ENCODE results near the gene TATDN2.
A peak's percentile ranks its signal among the peaks of the same experiment; 100 is the strongest.

TATDN2 gene

DNA sequence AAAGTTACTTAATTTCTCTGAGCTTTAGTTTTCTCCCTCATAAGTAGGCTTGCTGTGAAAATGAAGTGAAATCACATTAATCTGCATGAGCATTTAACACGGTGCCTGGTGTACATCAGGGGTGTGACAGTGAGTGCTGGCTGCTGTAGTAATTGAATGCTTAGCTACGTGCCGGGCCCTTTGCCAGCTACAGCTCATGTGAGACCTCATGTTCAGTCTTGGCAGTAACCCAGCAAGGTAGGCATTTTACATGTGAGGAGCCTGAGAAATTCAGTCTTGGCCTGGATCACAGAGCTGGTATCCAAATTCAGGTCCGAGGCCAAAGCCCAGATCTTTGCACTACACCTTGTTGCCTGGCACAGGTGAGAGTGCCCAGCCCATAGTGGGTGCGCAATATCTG is 35.4 kb downstream of the TATDN2 start:
- no peak for DNase-seq (ENCODE audit: low read depth)
- H3K4me3 ChIP-seq (ENCODE audit: low read depth, low read length): no peak overlapping the region
- TF ChIP-seq, protein P1, sequence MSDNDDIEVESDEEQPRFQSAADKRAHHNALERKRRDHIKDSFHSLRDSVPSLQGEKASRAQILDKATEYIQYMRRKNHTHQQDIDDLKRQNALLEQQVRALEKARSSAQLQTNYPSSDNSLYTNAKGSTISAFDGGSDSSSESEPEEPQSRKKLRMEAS (IDR thresholded peaks at IDR 0.05; ENCODE audit: low read depth, low read length): no peak
- no peak for TF ChIP-seq POLR2A (IDR thresholded peaks at IDR 0.05; ENCODE audit: extremely low read depth, insufficient read length)
- TF ChIP-seq MYC (IDR thresholded peaks at IDR 0.05; ENCODE audit: low read depth, low read length): no peak
- TF ChIP-seq, protein P2, sequence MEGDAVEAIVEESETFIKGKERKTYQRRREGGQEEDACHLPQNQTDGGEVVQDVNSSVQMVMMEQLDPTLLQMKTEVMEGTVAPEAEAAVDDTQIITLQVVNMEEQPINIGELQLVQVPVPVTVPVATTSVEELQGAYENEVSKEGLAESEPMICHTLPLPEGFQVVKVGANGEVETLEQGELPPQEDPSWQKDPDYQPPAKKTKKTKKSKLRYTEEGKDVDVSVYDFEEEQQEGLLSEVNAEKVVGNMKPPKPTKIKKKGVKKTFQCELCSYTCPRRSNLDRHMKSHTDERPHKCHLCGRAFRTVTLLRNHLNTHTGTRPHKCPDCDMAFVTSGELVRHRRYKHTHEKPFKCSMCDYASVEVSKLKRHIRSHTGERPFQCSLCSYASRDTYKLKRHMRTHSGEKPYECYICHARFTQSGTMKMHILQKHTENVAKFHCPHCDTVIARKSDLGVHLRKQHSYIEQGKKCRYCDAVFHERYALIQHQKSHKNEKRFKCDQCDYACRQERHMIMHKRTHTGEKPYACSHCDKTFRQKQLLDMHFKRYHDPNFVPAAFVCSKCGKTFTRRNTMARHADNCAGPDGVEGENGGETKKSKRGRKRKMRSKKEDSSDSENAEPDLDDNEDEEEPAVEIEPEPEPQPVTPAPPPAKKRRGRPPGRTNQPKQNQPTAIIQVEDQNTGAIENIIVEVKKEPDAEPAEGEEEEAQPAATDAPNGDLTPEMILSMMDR (IDR thresholded peaks at IDR 0.05; ENCODE audit: low read depth, low read length): no peak

DNA sequence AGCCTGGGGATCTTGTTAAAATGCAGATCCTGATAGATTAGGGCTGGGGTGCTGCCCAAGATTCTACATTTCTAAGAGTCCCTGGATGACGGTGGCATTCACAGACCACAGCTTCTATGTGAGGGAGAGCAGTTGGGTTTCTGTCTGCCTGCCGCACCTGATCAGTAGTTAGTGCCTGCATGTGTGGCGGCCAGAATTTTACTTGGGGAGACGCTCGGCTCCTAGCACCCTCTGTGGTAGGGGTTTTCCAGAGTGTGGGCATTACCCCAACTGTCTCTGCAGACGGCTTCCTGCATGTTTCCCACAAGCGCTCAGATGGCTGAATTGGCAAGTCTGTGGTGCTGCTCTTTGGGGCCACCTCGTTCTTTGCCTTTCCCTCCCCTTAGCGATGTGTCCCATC is 36.2 kb downstream of the TATDN2 start:
- H3K4me3 ChIP-seq (ENCODE audit: low read depth, low read length): no peak overlapping the region
- DNase-seq (ENCODE audit: low read depth): no peak
- TF ChIP-seq POLR2A (IDR thresholded peaks at IDR 0.05; ENCODE audit: extremely low read depth, insufficient read length) (no peak), MYC (IDR thresholded peaks at IDR 0.05; ENCODE audit: low read depth, low read length) (no peak)

DNA sequence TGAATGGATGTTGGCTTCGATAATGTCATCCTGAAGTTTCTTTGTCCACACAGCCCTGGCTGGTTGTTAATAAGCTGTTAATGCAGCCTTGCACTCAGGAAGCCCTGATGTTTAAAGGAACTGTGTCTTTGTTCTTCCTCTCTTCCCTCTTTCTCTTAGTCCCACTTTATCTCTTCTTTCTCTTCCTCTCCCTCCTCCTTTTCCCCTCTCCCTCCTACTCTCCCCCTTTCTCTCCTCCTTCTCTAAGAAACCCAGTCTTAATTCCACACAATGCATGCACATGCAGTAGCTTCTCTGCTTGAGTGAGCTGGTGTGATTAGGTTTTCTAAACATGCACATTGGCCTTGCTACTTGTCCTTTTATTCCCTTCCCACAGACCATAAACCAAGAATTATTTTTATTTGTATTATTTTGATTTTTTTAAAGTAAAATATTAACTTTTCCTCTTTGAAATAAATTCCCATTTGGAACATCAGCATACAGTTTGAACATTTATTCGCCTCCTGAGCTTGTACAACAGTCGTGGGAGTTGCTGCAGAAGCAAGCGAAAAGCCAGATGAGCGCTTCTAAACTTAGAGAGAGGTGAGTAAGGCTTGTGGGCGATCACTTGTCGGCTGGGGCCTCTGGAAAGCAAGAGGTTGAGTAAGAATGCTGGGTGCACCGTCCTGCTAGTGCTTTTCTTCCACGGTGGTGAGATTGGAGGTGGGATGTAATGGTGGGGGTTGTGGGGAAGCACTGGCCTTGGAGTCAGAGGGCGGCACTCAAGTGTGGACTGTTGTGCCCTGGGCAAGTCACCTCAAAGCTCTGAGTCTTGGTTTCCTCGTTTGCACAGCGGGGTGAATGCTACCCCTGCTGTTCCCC is 37.2 kb downstream of the TATDN2 start:
- no peak overlapping the region for H3K4me3 ChIP-seq (ENCODE audit: low read depth, low read length)
- DNase-seq (ENCODE audit: low read depth): peak; percentile 70
- TF ChIP-seq, protein P2 (IDR thresholded peaks at IDR 0.05; ENCODE audit: low read depth, low read length): no peak
- TF ChIP-seq MYC (IDR thresholded peaks at IDR 0.05; ENCODE audit: low read depth, low read length): no peak
- TF ChIP-seq POLR2A (IDR thresholded peaks at IDR 0.05; ENCODE audit: extremely low read depth, insufficient read length): no peak
- TF ChIP-seq, protein P1 (IDR thresholded peaks at IDR 0.05; ENCODE audit: low read depth, low read length): no peak

DNA sequence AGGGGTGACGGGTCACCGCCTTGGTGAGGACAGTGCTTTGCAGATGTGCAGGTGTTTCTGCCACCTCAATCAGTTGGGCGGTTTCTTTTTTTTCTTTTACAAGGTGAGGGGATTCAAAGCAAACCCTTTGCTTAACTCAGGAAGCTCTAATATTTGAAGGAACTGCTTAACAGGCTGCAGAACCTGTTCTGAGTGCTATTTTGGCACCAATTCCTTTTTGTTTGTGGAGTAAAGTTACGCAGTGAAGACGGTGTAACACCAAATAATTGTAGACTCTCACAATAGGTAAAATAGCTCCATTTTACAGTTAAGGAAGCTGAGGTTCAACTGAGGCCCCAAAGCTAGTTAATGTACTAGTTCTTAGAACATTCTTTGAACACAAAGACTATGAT is 37.9 kb downstream of the TATDN2 start:
- DNase-seq (ENCODE audit: low read depth): no peak
- TF ChIP-seq POLR2A (IDR thresholded peaks at IDR 0.05; ENCODE audit: extremely low read depth, insufficient read length) (no peak), MYC (IDR thresholded peaks at IDR 0.05; ENCODE audit: low read depth, low read length) (no peak)
- TF ChIP-seq, protein P1 (IDR thresholded peaks at IDR 0.05; ENCODE audit: low read depth, low read length): no peak
- TF ChIP-seq, protein P2 (IDR thresholded peaks at IDR 0.05; ENCODE audit: low read depth, low read length): no peak
- no peak overlapping the region for H3K4me3 ChIP-seq (ENCODE audit: low read depth, low read length)

DNA sequence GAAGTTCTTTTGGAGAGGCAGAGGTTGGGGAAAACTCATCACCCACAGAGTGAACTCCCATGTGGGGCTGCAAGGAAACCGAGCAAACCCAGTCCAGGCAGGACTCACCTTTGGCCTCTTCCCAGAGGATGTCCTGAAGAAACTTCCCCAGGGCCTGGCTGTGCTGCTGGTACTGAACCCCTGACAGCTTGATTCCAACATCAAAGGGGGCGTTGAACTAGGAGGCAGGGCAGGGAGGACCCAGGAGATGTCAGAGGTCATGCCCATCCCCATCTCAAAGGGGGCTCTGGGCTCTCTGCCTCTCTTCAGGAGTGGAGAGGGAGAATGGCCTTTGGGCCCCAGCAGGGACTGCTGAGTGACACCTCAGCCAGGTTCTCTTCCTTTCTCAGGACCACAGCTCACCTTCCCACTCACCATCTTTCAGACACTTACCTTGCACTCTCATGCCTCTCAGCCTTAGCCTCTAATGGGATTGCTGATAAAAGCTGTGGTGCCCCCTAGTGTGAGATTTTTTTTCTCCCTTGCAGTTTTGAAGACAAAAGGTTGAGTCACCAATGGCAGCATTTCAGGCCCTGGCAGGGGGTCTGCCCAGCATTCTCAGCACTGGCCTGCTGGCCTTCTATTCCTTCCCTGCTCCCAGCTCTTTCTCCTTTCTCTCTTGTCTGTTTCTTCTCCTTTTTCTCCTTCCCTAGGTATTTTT is 38.5 kb downstream of the TATDN2 start:
- TF ChIP-seq, protein P2 (IDR thresholded peaks at IDR 0.05; ENCODE audit: low read depth, low read length): no peak
- no peak for DNase-seq (ENCODE audit: low read depth)
- no peak overlapping the region for H3K4me3 ChIP-seq (ENCODE audit: low read depth, low read length)

DNA sequence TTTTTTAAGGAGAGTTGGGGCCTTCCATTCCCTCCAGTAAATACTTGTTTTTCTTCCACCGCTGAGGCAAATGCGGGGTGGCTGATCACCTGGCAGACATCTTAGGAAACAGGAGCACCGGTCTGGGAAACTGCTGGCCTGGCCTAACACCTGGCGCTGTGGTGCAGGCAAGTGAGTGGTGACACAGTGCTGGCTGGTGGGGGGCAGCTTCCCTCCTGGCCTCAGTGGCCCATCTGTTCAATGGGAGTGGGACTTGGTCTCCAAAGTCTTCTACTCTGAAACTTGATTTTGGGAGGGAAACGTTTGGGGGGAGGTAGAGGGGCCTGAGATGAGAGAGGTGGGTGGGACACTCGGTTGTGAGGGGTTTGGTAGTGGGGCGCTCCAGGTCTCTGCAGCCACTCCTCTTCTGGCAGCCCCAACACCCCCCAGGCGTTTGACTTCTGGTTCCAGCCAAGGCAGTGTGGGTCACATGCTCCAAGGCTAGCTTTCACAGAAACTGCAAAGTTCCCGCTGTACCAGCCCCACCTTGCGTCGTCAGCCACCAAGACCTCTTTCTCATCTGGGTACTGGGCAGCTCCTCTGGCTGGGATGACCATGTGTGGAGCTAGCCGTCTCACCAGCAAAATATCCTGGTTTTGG is 39.8 kb downstream of the TATDN2 start:
- no peak for DNase-seq (ENCODE audit: low read depth)
- H3K4me3 ChIP-seq (ENCODE audit: low read depth, low read length): no peak overlapping the region
- no peak for TF ChIP-seq MYC (IDR thresholded peaks at IDR 0.05; ENCODE audit: low read depth, low read length)
- TF ChIP-seq, protein P2 (IDR thresholded peaks at IDR 0.05; ENCODE audit: low read depth, low read length): no peak
- no peak for TF ChIP-seq POLR2A (IDR thresholded peaks at IDR 0.05; ENCODE audit: extremely low read depth, insufficient read length)
- TF ChIP-seq, protein P1 (IDR thresholded peaks at IDR 0.05; ENCODE audit: low read depth, low read length): no peak

Measured in NB4 (cell line).